HG03280 (cell line): ENCODE results near the gene ATXN7L3.
"Not testable (repeated sequence)": the region's sequence is repeated elsewhere in the genome, so short reads cannot be mapped to it uniquely, and the experiment has no call there.

Source experiments
- ATAC-seq: cut with Tn5 transposase; IDR thresholded peaks from one replicate; pipeline ENCODE4 v1.9.1; 2021; ENCODE audit warnings: mild to moderate bottlenecking, moderate library complexity; ENCODE audit not compliant: unreplicated experiment

Gene ATXN7L3

GRCh38 chr17:44176671-44177501, 22.8 kb downstream of the ATXN7L3 start:
- ATAC-seq = no peak

- ATAC-seq = no peak
Observed at GRCh38 chr17:44176257-44176656, 23.4 kb downstream of the ATXN7L3 start.

GRCh38 chr17:44174427-44174826, 25.3 kb downstream of the ATXN7L3 start:
- no peak for ATAC-seq

DNA sequence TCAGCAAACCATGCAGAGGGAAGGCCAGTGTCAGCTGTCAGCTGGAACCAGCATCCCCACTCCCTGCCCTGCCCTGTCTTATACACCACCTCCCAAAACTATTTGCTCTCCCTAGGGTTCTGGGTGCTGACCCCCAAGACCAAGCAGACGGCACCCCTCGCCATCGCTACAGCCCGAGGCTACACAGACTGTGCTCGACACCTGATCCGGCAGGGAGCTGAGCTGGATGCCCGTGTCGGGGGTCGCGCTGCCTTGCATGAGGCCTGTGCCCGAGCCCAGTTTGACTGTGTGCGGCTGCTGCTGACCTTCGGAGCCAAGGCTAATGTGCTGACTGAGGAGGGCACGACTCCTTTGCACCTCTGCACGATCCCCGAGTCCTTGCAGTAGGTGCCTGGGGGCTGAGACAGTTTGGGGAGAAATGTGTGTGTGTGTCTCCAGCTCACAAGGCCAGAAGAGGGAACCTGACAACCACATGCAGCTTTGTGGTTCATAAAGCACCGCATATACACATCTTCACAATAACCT, 27.7 kb downstream of the ATXN7L3 start:
- ATAC-seq = no peak

GRCh38 chr17:44170499-44171201, 29.0 kb downstream of the ATXN7L3 start, which contains the start of gene ASB16:
Gene ASB16 (plus strand): TSS chr17:44170704. CDS start chr17:44170790, 86 bp downstream.
- ATAC-seq = no peak

GRCh38 chr17:44170135-44170498, 29.6 kb downstream of the ATXN7L3 start:
- ATAC-seq = no peak

- no peak for ATAC-seq
Observed at GRCh38 chr17:44167181-44167861, 32.4 kb downstream of the ATXN7L3 start.

GRCh38 chr17:44164476-44164875, 35.2 kb downstream of the ATXN7L3 start:
- no peak for ATAC-seq

- no peak for ATAC-seq
Observed at GRCh38 chr17:44159519-44160210, 40.0 kb downstream of the ATXN7L3 start.

- ATAC-seq = no peak
Observed at GRCh38 chr17:44155488-44155887, 44.2 kb downstream of the ATXN7L3 start.

DNA sequence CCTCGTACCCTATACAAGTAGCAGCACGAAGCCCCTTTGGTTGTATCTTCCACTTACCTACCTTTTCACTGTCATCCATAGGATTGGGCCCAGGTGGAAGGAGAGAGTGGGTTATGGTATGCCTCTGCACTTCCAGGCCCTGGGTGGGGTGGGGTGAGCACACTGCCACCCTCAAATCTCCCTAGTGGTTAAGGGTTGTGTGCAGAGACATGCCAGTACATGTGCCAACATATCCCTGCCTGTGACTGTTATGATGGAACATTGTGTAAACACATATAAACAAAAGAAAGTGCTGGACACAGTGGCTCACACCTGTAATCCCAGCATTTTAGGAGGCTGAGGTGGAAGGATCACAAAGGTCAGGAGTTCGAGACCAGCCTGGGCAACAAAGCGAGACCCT, 46.8 kb downstream of the ATXN7L3 start:
- no peak for ATAC-seq

GRCh38 chr17:44149750-44150329, 49.8 kb downstream of the ATXN7L3 start:
- ATAC-seq = no peak

DNA sequence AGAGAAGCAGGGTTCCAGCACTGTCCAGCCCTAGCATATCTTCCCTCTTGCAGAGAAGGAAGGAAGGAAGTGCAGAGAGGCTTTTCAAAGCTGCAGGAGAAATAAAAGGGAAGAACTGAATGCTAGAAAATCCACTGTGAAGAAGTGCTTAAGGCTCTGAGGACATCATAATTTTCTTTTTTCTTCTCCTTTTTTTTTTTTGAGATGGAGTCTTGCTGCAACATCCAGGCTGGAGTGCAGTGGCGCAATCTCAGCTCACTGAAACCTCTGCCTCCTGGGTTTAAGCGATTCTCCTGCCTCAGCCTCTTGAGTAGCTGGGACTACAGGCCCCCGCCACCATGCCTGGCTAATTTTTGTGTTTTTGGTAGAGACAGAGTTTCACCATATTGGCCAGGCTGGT, 50.6 kb downstream of the ATXN7L3 start:
- not testable (repeated sequence) for ATAC-seq

GRCh38 chr17:44147812-44148211, 51.9 kb downstream of the ATXN7L3 start:
- ATAC-seq = no peak

DNA sequence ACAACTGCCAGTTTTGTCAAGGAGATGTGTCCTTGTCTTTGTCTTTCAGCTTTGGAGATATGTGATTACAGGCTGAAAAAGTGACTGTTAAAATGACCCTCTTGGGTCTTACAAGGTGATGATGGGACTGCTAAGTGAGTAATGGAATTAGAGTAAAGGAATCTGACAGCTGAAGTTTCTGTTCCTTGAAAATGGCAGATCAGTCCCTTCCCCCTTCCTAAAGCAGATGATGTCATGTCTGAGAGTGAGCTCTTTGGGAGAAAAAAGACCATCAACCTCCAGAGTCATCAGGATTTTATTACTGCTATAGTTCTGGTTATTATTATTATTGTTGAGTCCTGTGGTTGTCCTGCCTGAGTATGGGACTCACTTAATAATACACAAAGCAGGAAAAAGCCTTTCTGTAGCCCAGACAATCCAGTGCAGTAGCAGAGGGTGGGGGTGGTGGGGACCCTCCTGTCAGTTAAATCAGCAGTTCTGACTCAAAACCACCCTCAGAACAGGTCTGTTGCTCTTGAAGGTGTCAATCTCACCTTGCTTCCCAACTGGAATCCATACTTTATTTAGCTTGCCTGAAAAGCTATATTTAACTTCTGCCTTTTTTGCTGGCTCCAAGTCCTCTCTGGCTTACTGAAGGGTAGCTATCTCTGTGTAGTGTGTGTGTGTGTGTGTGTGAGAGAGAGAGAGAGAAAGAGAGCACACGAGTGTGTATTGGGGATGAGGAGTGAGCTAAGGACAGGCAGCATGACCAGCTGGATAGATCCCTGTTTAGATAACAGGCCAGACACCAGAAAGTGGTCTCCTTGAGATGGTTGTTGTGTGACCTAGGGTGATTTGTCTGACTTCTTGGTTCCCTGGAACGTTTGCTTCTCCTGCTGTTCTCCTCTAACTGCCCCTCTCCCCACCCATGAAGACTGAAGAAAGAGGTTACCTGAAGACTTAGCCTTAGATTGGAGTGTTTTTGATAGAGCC, 53.0 kb downstream of the ATXN7L3 start:
- ATAC-seq = no peak

GRCh38 chr17:44144966-44145739, 54.5 kb downstream of the ATXN7L3 start:
- no peak for ATAC-seq

GRCh38 chr17:44143921-44144320, 55.8 kb downstream of the ATXN7L3 start:
- ATAC-seq = not testable (repeated sequence)
